GM12801 (cell line): Measurements from ENCODE around the gene FAM135A.

Experiments used
- CTCF ChIP-seq: IDR thresholded peaks from one replicate; pipeline ENCODE4 v1.5.1; 2011; ENCODE audit warnings: control low read depth; ENCODE audit not compliant: insufficient read length; ENCODE audit errors: extremely low read depth

FAM135A gene

GRCh38 chr6:70388814-70389213 lies 24.5 kb upstream of the FAM135A start:
- no peak for TF ChIP-seq CTCF

DNA sequence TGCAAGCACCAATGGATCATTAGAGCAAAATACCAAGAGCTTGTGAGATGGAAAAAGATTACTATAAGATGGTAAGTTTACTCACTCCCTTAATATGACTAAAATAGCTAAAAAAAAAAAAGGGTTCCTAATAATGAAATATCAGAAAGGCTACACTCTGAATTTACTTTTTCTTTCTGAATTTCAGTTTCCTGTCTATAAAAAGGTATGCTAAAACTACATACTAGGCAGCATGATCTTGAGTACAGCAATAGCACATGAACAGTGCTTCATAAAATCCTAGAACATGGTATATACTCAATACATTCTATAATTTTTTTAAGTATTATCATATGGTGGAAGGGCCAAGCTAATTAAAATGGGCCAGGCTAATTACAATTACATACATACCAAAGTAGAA lies 24.0 kb upstream of the FAM135A start:
- no peak for TF ChIP-seq CTCF

GRCh38 chr6:70390067-70390466 lies 23.2 kb upstream of the FAM135A start:
- no peak for TF ChIP-seq CTCF

DNA sequence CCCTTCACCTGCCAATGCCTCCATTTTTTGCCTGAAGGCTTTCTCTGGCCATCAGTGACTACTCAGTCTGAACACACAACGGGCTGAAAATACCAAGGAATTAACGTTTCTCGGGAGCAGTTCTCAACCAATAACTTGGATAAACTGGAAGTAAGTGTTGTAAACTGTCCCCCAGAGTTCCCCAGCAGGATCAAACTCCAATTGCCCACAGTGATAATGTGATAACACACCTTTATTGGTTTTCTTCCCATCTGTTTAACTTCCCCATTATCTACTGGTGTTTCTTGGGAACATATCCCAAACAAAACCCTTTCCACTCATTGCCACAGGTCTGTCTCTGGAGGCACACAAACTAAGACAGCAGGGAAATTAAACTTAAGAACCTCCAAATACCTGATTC lies 21.8 kb upstream of the FAM135A start:
- TF ChIP-seq CTCF = no peak

DNA sequence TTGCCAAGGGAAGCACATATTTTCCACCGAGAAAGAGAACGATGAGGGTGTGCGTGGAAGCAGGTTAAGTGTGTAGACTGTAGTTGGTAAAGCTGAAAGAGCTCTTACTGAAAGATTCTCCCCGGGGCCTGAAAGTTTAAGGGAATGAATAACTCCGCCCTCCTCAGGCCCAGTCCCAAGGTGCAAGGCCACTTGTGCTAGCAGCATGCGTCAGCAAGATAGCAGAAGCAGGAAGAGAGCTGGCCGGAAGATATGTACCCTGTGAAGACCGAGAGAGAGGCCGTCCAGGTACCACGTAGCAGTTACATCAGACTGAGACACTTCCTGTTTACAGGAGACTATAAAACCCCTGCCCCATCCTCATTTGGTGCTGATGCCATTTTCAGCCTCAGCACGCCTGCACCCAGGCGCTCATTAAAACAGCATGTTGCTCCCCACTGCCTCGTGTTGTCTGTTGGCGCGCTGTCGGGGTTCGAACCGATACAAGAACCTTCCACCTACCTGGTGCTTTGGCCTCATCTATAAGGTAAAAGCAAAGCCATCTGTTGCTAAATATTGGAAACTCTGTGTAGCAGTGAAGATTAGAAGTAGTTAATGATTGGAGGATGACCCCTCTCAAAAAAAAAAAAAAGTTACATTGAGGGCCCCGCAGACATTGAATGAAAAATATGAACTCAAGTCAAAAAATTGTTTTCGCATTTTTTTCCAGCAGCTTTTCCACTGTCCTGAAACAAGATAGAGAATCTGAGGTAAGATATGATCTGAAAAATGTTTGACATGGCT lies 18.6 kb upstream of the FAM135A start:
- no peak for TF ChIP-seq CTCF

DNA sequence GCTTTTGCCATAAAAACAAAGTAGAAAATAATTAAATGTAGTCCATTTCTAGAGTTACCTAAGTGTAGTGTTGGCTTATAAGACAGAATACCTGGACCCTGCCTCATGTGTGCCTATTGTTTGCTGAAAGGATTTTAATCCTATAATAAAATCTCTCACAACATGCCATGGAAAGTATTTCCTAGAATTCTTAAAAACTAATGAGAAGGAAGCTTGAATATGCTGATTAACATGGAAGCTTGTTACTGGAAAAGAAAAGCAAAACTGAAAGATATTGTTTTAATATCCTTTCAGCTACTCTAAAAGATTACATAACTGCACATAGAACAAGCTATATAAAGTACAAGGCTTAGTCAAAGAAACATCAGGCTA lies 18.0 kb upstream of the FAM135A start:
- TF ChIP-seq CTCF = no peak

GRCh38 chr6:70396163-70396562 lies 17.1 kb upstream of the FAM135A start:
- TF ChIP-seq CTCF = no peak
